HepG2 (cell line): ENCODE data around the gene ALOX5AP. TPM values are rescaled to one million over a fixed set of nuclear protein-coding genes. Genes with fewer than 3 reads are reported as not detected.

Experiments
- ARHGAP35 ChIP-seq: sonication (generic); formaldehyde crosslinking; IDR thresholded peaks from 2 replicates; pipeline ENCODE4 v1.9.0; 2022; ENCODE audit warnings: mild to moderate bottlenecking, inconsistent platforms, moderate library complexity, missing genetic modification reagents, borderline replicate concordance
- BCL6 ChIP-seq: IDR thresholded peaks from 2 replicates; pipeline ENCODE4 v1.6.1; 2016; ENCODE audit warnings: missing genetic modification reagents, missing compliant biosample characterization
- ETV5 ChIP-seq: IDR thresholded peaks from 2 replicates; pipeline ENCODE4 v1.6.1; 2018; ENCODE audit warnings: missing biosample characterization, missing genetic modification reagents, inconsistent platforms, borderline replicate concordance
- ETV6 ChIP-seq: sonication (generic); formaldehyde crosslinking; conservative IDR thresholded peaks from 2 replicates; pipeline ENCODE4 v1.4.0; 2020; ENCODE audit warnings: missing genetic modification reagents
- GABPB1 ChIP-seq: IDR thresholded peaks from 2 replicates; pipeline ENCODE4 v1.6.1; 2016; ENCODE audit warnings: mild to moderate bottlenecking, missing genetic modification reagents, moderate library complexity, missing compliant biosample characterization
- HOXA3 ChIP-seq: sonication (generic); formaldehyde crosslinking; IDR thresholded peaks from 2 replicates; pipeline ENCODE4 v1.5.0; 2020; ENCODE audit warnings: missing genetic modification reagents
- KDM2A ChIP-seq: sonication (generic); formaldehyde crosslinking; IDR thresholded peaks from 2 replicates; pipeline ENCODE4 v1.4.0; 2020; ENCODE audit warnings: low read depth, missing genetic modification reagents, borderline replicate concordance
- KDM6A ChIP-seq: IDR thresholded peaks from 2 replicates; pipeline ENCODE4 v1.6.1; 2016; ENCODE audit warnings: low read depth
- KMT2B ChIP-seq: IDR thresholded peaks from 2 replicates; pipeline ENCODE4 v1.6.1; 2016; ENCODE audit warnings: missing genetic modification reagents, missing compliant biosample characterization
- MBNL3 ChIP-seq: fragments of 250-450 bp; sonication (Bioruptor Pico); conservative IDR thresholded peaks from 2 replicates; pipeline ENCODE4 v1.8.0; 2022; ENCODE audit warnings: mild to moderate bottlenecking, inconsistent platforms
- MED8 ChIP-seq: sonication (generic); formaldehyde crosslinking; IDR thresholded peaks from 2 replicates; pipeline ENCODE4 v1.8.1; 2023; ENCODE audit warnings: mild to moderate bottlenecking, missing genetic modification reagents; ENCODE audit not compliant: insufficient replicate concordance
- MXD1 ChIP-seq: sonication (generic); formaldehyde crosslinking; IDR thresholded peaks from 2 replicates; pipeline ENCODE4 v1.4.0; 2020; ENCODE audit warnings: mild to moderate bottlenecking, missing genetic modification reagents
- NONO ChIP-seq, 2 experiments: fragments of 450-650 bp in 1 of 2; sonication (generic) in 1 of 2; formaldehyde crosslinking in 1 of 2; IDR thresholded peaks in 1 of 2; conservative IDR thresholded peaks in 1 of 2; 2 replicates each; pipeline versions ENCODE4 v1.6.1 to v1.8.0; 2017 to 2022; ENCODE audit warnings: mild to moderate bottlenecking in 1 of 2, missing genetic modification reagents in 1 of 2, moderate library complexity in 1 of 2
- POLR2AphosphoS2 ChIP-seq: IDR thresholded peaks from 2 replicates; pipeline ENCODE4 v1.6.1; 2011; ENCODE audit warnings: low read depth, low read length, improper control_type of control experiment
- RFX1 ChIP-seq: fragments of 450-650 bp; IDR thresholded peaks from 2 replicates; pipeline ENCODE4 v1.6.1; 2017
- SCMH1 ChIP-seq: sonication (generic); formaldehyde crosslinking; IDR thresholded peaks from 2 replicates; pipeline ENCODE4 v1.9.0; 2021; ENCODE audit warnings: missing genetic modification reagents, mild to moderate bottlenecking, borderline replicate concordance
- SIX1 ChIP-seq: sonication (generic); formaldehyde crosslinking; IDR thresholded peaks from 2 replicates; pipeline ENCODE4 v1.4.0; 2020; ENCODE audit warnings: missing genetic modification reagents, borderline replicate concordance
- TBX2 ChIP-seq: sonication (generic); formaldehyde crosslinking; IDR thresholded peaks from 2 replicates; pipeline ENCODE4 v1.5.0; 2020; ENCODE audit warnings: missing genetic modification reagents, mild to moderate bottlenecking, borderline replicate concordance
- WIZ ChIP-seq: sonication (generic); formaldehyde crosslinking; IDR thresholded peaks from 2 replicates; pipeline ENCODE4 v1.5.1; 2020; ENCODE audit warnings: mild to moderate bottlenecking, missing genetic modification reagents
- ZNF142 ChIP-seq: sonication (generic); formaldehyde crosslinking; IDR thresholded peaks from 2 replicates; pipeline ENCODE4 v1.4.0; 2020; ENCODE audit warnings: missing genetic modification reagents
- ZNF550 ChIP-seq: sonication (generic); formaldehyde crosslinking; IDR thresholded peaks from 2 replicates; pipeline ENCODE4 v1.4.0; 2020; ENCODE audit warnings: mild to moderate bottlenecking, missing genetic modification reagents, borderline replicate concordance
- ZSCAN29 ChIP-seq: sonication (generic); formaldehyde crosslinking; conservative IDR thresholded peaks from 2 replicates; pipeline ENCODE4 v1.4.0; 2020; ENCODE audit warnings: mild to moderate bottlenecking, missing genetic modification reagents
- polyA plus RNA-seq, 8 experiments: library from polyadenylated mRNA; depleted of rRNA in 3 of 8; stranded (reverse) in 7 of 8; unstranded in 1 of 8; fragments of >200 nt; fragmentation: Illumina TruSeq in 4 of 8; extraction: Trizol in 4 of 8; gene quantifications; 2 replicates each; pipeline versions ENCODE4 v1.2.1 to v1.2.3, GENCODE V29; 2011 to 2016; ENCODE audit warnings: low read depth in 4 of 8, missing spikeins in 1 of 8, mixed read lengths in 1 of 8; ENCODE audit not compliant: insufficient read depth in 1 of 8
- total RNA-seq, 5 experiments: library from RNA; depleted of rRNA; stranded (reverse); fragments of >200 nt; fragmentation: Illumina TruSeq; extraction: Trizol; gene quantifications; 2 replicates each; pipeline ENCODE4 v1.2.3, GENCODE V29; 2016; ENCODE audit warnings: low read depth in 1 of 5
- TF ChIP-seq, protein P1 (sequence below): sonication (generic); formaldehyde crosslinking; IDR thresholded peaks from 2 replicates; pipeline ENCODE4 v1.5.1; 2020; ENCODE audit warnings: missing genetic modification reagents, mild to moderate bottlenecking, borderline replicate concordance

The ALOX5AP gene
- total and polyA plus RNA-seq, 2 of the 13 experiments (the other 11 are each of a cell fraction or from before 2014, with no cell fraction given), result 0.97 to 1.2 TPM

- no peak for TF ChIP-seq ZSCAN29 (CRISPR knock-in tag)
- TF ChIP-seq SCMH1 (CRISPR knock-in tag), result no peak
- no peak for TF ChIP-seq ZNF550 (CRISPR knock-in tag)
- TF ChIP-seq ETV6 (CRISPR knock-in tag), result no peak
- TF ChIP-seq, protein P1, sequence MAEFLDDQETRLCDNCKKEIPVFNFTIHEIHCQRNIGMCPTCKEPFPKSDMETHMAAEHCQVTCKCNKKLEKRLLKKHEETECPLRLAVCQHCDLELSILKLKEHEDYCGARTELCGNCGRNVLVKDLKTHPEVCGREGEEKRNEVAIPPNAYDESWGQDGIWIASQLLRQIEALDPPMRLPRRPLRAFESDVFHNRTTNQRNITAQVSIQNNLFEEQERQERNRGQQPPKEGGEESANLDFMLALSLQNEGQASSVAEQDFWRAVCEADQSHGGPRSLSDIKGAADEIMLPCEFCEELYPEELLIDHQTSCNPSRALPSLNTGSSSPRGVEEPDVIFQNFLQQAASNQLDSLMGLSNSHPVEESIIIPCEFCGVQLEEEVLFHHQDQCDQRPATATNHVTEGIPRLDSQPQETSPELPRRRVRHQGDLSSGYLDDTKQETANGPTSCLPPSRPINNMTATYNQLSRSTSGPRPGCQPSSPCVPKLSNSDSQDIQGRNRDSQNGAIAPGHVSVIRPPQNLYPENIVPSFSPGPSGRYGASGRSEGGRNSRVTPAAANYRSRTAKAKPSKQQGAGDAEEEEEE (CRISPR knock-in tag), result no peak
- TF ChIP-seq BCL6, result no peak
- no peak for TF ChIP-seq SIX1 (CRISPR knock-in tag)
- TF ChIP-seq ZNF142 (CRISPR knock-in tag), result no peak
- TF ChIP-seq WIZ (CRISPR knock-in tag), result no peak
- TF ChIP-seq MXD1 (CRISPR knock-in tag), result no peak
- TF ChIP-seq KDM2A (CRISPR knock-in tag), result no peak
- TF ChIP-seq GABPB1 (CRISPR knock-in tag), result peak; percentile 68
- no peak for TF ChIP-seq NONO (IDR thresholded peaks at IDR 0.05)
- TF ChIP-seq NONO (CRISPR knock-in tag; conservative IDR thresholded peaks at IDR 0.05), result no peak
- peak; percentile 46; the same call in 1 of the 2 replicates for TF ChIP-seq HOXA3 (CRISPR knock-in tag)
- TF ChIP-seq ETV5 (CRISPR knock-in tag), result peak; percentile 12; the same call in 1 of the 2 replicates
- no peak for TF ChIP-seq KDM6A
- no peak for TF ChIP-seq TBX2 (CRISPR knock-in tag)
- TF ChIP-seq MED8 (CRISPR knock-in tag), result no peak
- TF ChIP-seq MBNL3 (CRISPR knock-in tag), result no peak
- TF ChIP-seq KMT2B, result no peak
- TF ChIP-seq ARHGAP35, result no peak
- no peak for TF ChIP-seq POLR2AphosphoS2
- no peak for TF ChIP-seq RFX1
Observed at GRCh38 chr13:30745906-30746686, 10.8 kb downstream of the ALOX5AP start (continued).
